GM18909 (cell line): ENCODE results near the gene FBXL17.

ENCODE experiments used
- ATAC-seq: cut with Tn5 transposase; IDR thresholded peaks from one replicate; pipeline ENCODE4 v1.9.1; 2021; ENCODE audit warnings: mild to moderate bottlenecking; ENCODE audit not compliant: unreplicated experiment, poor library complexity

FBXL17 gene

GRCh38 chr5:108109059-108109458, 272.8 kb downstream of the FBXL17 start:
- ATAC-seq: no peak

GRCh38 chr5:108104448-108104847, 277.4 kb downstream of the FBXL17 start:
- no peak for ATAC-seq

GRCh38 chr5:108102463-108102862, 279.4 kb downstream of the FBXL17 start:
- ATAC-seq: no peak

- ATAC-seq: no peak
These were observed 280.1 kb downstream of the FBXL17 start for GRCh38 chr5:108101821-108102220.

DNA sequence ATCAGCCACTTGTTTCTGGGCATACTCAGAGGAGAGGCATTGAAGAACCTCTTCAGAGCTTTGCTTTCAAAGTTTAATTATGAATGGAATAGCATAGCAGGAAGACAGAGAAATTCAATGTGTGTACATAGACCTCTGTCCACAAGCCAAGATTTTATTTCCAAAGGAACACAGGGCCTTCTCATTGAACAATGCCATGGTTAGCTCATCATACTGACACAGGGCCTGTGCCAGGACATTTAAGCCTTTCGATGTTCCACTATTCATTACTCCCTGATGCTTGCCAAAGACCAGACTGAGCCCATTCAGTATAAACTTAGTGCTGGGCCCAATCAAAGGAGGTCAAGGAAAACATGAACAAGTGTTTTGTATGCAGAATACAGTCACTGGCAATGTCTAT, 280.8 kb downstream of the FBXL17 start:
- no peak for ATAC-seq

GRCh38 chr5:108094800-108095199, 287.1 kb downstream of the FBXL17 start:
- ATAC-seq: no peak

- no peak for ATAC-seq
These were observed 288.7 kb downstream of the FBXL17 start for GRCh38 chr5:108093186-108093585.

DNA sequence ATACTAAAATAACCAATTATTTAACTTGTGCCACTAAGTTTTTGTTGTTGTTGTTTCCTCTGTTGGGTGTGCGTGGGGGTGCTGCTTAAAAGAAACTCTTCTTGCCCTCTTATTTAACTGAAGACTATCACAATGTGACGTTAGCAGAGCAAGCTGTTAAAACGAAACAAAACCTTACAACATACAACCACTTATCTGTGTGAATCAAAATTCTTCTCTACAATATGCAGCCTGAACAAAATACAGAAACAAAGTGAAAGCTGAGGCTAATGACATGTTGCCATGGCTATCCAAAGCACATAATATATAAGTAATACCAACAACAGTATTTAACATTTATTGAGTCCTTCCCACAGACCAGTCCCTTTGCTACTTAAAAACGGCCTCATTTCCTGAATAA, 291.0 kb downstream of the FBXL17 start:
- no peak for ATAC-seq

DNA sequence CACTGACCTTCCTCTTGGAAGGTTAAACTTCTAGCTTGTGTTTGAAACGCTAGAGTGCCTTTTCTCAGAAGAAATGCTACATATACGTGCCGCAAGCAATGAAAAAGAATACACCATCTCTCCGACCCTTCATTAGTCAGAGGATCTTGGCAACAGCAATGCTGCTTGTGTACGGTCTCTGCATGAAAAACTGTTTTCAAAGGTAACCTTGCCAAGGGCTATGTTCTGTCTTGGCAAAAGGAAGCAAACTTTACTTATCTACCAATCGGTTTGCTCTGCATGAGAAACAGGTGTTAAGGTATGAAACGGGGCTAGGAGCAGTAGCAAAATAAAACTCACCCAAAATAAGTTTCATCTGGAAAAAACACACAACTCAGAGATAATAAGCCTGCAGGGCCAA, 297.8 kb downstream of the FBXL17 start:
- ATAC-seq: no peak

DNA sequence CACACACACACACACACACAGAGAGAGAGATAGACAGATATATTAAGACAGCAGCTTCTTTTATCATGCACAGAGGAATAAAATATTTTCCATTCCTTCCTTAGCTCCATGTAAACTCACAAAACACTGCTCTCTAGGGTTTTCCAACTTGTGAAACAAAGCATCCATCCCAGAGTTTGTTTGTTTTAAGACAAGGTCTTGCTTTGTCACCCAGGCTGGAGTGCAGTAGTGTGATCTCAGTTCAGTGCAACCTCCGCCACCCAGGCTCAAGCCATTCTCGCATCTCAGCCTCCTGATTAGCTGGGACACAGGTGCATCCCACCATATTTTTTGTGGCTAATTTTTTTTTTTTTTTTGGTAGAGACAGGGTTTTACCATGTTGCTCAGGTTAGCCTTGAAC, 298.7 kb downstream of the FBXL17 start:
- no peak for ATAC-seq

DNA sequence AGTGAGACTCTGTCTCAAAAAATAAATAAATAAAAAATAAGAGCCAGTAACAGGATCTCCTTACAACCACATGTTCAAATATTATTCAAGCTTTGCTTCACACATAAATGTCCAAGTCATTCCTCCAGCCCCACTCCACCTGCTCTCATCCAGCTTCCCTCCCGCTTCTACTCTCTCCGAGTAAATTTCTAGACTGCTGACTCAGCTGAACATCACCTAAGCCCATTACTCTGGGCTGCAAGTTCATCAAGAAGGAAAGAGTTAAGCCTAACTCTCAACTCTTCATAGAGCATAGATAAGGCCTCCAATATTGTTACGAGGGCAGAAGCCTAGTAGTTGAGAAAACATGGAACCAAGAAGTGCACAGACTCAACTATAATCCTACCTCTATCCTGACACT, 300.2 kb downstream of the FBXL17 start:
- ATAC-seq: no peak

- ATAC-seq: no peak
These were observed 302.1 kb downstream of the FBXL17 start for GRCh38 chr5:108079753-108080152.

- no peak for ATAC-seq
These were observed 303.0 kb downstream of the FBXL17 start for GRCh38 chr5:108078882-108079281.

DNA sequence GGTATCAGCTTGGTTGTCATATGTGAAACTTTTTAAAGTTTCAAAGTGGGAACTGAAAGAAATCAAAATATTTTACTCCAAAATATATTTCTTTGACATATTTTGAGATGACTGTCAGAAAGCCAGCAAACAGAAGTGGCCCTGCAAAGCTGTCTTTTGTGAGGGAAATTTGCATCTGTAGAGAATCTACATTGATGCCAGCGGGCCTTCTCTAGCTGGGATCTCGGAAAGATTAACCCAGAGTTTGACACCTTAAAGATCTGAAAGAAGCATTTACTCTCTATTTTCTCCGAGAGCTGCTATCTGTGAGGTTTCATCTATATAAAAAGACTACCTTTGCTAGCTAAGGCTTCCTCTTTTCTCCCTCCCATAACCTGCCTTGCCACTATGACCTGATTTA, 303.6 kb downstream of the FBXL17 start:
- no peak for ATAC-seq

GRCh38 chr5:108074626-108075025, 307.3 kb downstream of the FBXL17 start:
- no peak for ATAC-seq

GRCh38 chr5:108064302-108064701, 317.6 kb downstream of the FBXL17 start:
- no peak for ATAC-seq

DNA sequence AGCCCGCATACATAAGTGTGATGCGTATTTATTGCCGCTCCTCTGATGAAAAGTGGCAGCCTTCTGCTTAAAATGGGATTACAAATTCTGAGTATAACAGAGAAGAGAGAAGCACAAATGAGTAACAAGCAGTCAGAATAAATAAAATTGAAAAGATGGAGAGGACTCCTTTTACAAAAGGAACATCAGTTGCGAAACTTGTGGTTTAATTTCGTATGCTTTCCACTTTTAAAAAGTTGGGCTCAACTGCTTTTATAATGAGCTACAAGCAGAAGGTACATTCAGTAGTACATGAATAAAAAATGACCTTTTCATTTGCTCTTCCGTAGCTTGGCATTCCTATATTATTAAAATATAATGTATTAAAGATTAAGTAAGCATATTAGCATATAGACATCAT, 320.0 kb downstream of the FBXL17 start:
- ATAC-seq: no peak

- ATAC-seq: no peak
These were observed 321.6 kb downstream of the FBXL17 start for GRCh38 chr5:108060340-108060739.

GRCh38 chr5:108059334-108059733, 322.6 kb downstream of the FBXL17 start:
- ATAC-seq: no peak

GRCh38 chr5:108054349-108054748, 327.5 kb downstream of the FBXL17 start:
- no peak for ATAC-seq

DNA sequence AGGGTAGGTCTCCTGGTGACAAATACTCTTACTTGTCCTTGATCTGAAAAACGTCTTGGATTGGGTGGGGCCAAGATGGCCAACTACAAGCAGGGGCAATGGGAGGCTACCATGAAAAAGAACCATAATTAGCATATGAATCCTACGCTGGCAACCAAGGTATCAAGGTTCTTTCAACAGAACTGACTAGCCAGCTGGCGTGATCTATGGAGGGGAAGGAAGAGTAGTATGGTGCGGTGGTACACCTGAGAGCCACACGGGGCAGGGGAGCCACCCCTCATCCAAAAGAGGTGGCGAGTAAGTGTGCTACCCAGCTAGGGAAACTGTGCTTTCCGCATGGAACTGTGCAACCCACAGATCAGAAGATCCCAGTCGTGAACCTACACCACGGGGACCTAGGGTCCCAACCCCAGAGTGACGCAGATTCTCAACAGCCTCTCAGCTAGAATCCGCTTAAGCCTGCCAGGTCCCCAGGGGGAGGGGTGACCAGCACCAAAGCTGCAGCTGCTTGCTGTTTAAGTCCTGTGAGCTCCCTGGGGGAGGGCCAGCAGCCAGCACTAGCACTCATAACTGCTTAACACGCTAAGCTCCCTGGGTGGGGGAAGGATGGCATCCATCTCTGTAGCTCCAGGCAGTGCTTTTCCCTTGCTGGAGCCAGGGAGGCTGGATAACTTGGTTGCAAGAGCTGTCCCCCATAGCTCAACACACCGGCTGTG, 334.8 kb downstream of the FBXL17 start:
- ATAC-seq: no peak

GRCh38 chr5:108036482-108036881, 345.4 kb downstream of the FBXL17 start:
- no peak for ATAC-seq

DNA sequence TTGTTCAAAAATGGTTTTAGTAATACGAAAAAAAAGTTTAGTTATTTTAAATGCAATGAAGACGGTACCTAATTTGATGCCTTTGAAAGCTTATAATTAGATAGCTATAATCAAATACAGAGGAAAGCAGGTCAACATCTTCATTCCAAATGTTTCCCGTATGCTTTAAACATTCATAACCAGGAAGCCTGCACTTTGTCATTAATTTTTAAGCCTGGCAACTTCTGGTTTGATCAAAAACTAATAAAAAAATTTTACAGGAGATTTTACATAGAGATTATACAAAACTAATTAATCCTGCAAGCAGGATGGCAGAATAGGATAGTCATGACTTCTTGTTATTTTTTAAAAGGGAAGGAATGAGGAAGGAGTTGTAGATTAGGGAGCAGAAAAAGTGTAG, 353.0 kb downstream of the FBXL17 start:
- ATAC-seq: no peak
